AML-193 (cell line): ENCODE data around the gene SPAG17.

Source experiments
- DNase-seq, 2 experiments: peaks; one replicate each; lab custom pipeline; 2025; lab: John Stamatoyannopoulos, UW

SPAG17 gene

GRCh38 chr1:118160806-118161205 lies 24.2 kb downstream of the SPAG17 start:
- no peak for DNase-seq

GRCh38 chr1:118159569-118159968 lies 25.5 kb downstream of the SPAG17 start:
- DNase-seq = no peak

GRCh38 chr1:118158924-118159323 lies 26.1 kb downstream of the SPAG17 start:
- no peak for DNase-seq

GRCh38 chr1:118157506-118157905 lies 27.5 kb downstream of the SPAG17 start:
- DNase-seq = no peak

- DNase-seq = no peak
These were observed 29.9 kb downstream of the SPAG17 start for GRCh38 chr1:118155106-118155505.

GRCh38 chr1:118154220-118154619 lies 30.8 kb downstream of the SPAG17 start:
- no peak for DNase-seq

- peak; percentile 16 to 42 for DNase-seq
These were observed 33.6 kb downstream of the SPAG17 start for GRCh38 chr1:118151312-118151937.

- no peak for DNase-seq
These were observed 35.2 kb downstream of the SPAG17 start for GRCh38 chr1:118149799-118150198.

- DNase-seq = no peak
These were observed 37.0 kb downstream of the SPAG17 start for GRCh38 chr1:118148034-118148433.

GRCh38 chr1:118147522-118147921 lies 37.5 kb downstream of the SPAG17 start:
- DNase-seq = no peak

GRCh38 chr1:118145721-118146120 lies 39.3 kb downstream of the SPAG17 start:
- DNase-seq = no peak

- DNase-seq = no peak
These were observed 40.3 kb downstream of the SPAG17 start for GRCh38 chr1:118144684-118145083.

- DNase-seq = no peak
These were observed 41.2 kb downstream of the SPAG17 start for GRCh38 chr1:118143831-118144230.

- no peak for DNase-seq
These were observed 41.9 kb downstream of the SPAG17 start for GRCh38 chr1:118143121-118143520.

- DNase-seq = no peak
These were observed 42.5 kb downstream of the SPAG17 start for GRCh38 chr1:118142546-118142945.

GRCh38 chr1:118137900-118138299 lies 47.1 kb downstream of the SPAG17 start:
- DNase-seq = no peak

- DNase-seq = no peak
These were observed 48.7 kb downstream of the SPAG17 start for GRCh38 chr1:118136187-118136941.

- DNase-seq = no peak
These were observed 53.0 kb downstream of the SPAG17 start for GRCh38 chr1:118132000-118132399.

- DNase-seq = no peak
These were observed 56.3 kb downstream of the SPAG17 start for GRCh38 chr1:118128761-118129160.

GRCh38 chr1:118124064-118124463 lies 61.0 kb downstream of the SPAG17 start:
- DNase-seq = no peak

GRCh38 chr1:118123116-118123839 lies 61.8 kb downstream of the SPAG17 start:
- no peak for DNase-seq

- DNase-seq = no peak
These were observed 62.6 kb downstream of the SPAG17 start for GRCh38 chr1:118122234-118123004.
